OCI-LY1 (cell line): ENCODE data around the gene IL26.

Experiments used
- H2AFZ ChIP-seq: fragments of 200-600 bp; sonication (generic), shearing (Covaris generic); 2 replicates; pipeline ENCODE4 v1.6.0; 2014; ENCODE audit warnings: antibody characterized with exemption, mild to moderate bottlenecking, low read length
- H3F3A ChIP-seq: fragments of 200-600 bp; sonication (generic), shearing (Covaris generic); 2 replicates; pipeline ENCODE4 v1.6.0; 2014; ENCODE audit warnings: mild to moderate bottlenecking, antibody characterized with exemption, low read length, moderate library complexity; ENCODE audit not compliant: insufficient read depth
- H3K27ac ChIP-seq: fragments of 200-600 bp; sonication (generic); 2 replicates; pipeline ENCODE4 v1.5.1; 2014; ENCODE audit warnings: low read length, mixed run types, mild to moderate bottlenecking, low read depth; ENCODE audit not compliant: poor library complexity, severe bottlenecking
- H3K27me3 ChIP-seq: fragments of 200-600 bp; sonication (generic); 2 replicates; pipeline ENCODE4 v1.6.0; 2014; ENCODE audit warnings: antibody characterized with exemption, mild to moderate bottlenecking, low read length, moderate library complexity; ENCODE audit not compliant: insufficient read depth
- H3K36me3 ChIP-seq: fragments of 200-600 bp; sonication (generic); 2 replicates; pipeline ENCODE4 v1.6.1; 2014; ENCODE audit warnings: mild to moderate bottlenecking, antibody characterized with exemption, low read length, moderate library complexity, mixed read lengths; ENCODE audit not compliant: insufficient read depth
- H3K4me1 ChIP-seq: fragments of 200-600 bp; sonication (generic); 2 replicates; pipeline ENCODE4 v1.5.1; 2014; ENCODE audit warnings: mild to moderate bottlenecking, low read length, moderate library complexity; ENCODE audit not compliant: insufficient read depth, severe bottlenecking
- H3K4me2 ChIP-seq: fragments of 200-600 bp; sonication (generic), shearing (Covaris generic); 2 replicates; pipeline ENCODE4 v1.6.1; 2014; ENCODE audit warnings: low read length
- H3K4me3 ChIP-seq: fragments of 200-600 bp; sonication (generic); 2 replicates; pipeline ENCODE4 v1.5.1; 2014; ENCODE audit warnings: low read length, low read depth, mild to moderate bottlenecking, mixed read lengths; ENCODE audit not compliant: poor library complexity, severe bottlenecking
- H3K79me2 ChIP-seq: fragments of 200-600 bp; shearing (Covaris generic); 2 replicates; pipeline ENCODE4 v1.6.1; 2016; ENCODE audit warnings: mixed run types, low read length, mixed read lengths; ENCODE audit not compliant: insufficient read depth
- H3K9ac ChIP-seq: fragments of 200-600 bp; sonication (generic), shearing (Covaris generic); 2 replicates; pipeline ENCODE4 v1.6.1; 2014; ENCODE audit warnings: mild to moderate bottlenecking, low read length, mixed read lengths
- H3K9me2 ChIP-seq: fragments of 200-600 bp; sonication (generic), shearing (Covaris generic); 2 replicates; pipeline ENCODE4 v1.6.1; 2014; ENCODE audit warnings: low read depth, mild to moderate bottlenecking, low read length, mixed read lengths
- H3K9me3 ChIP-seq: fragments of 200-600 bp; shearing (Covaris generic); 2 replicates; pipeline ENCODE4 v1.6.1; 2014; ENCODE audit warnings: low read length, mixed read lengths
- H4K20me1 ChIP-seq: fragments of 200-600 bp; sonication (generic), shearing (Covaris generic); 2 replicates; pipeline ENCODE4 v1.6.0; 2016; ENCODE audit warnings: mild to moderate bottlenecking, low read length; ENCODE audit not compliant: insufficient read depth
- EZH2 ChIP-seq: fragments of 200-600 bp; sonication (generic), shearing (Covaris generic); IDR thresholded peaks from 2 replicates; pipeline ENCODE4 v1.8.0; 2017; ENCODE audit warnings: borderline replicate concordance, mixed run types, mild to moderate bottlenecking, antibody characterized with exemption, low read length, moderate library complexity, mixed read lengths
- TF ChIP-seq, protein P1 (sequence below): fragments of 200-600 bp; sonication (generic), shearing (Covaris generic); IDR thresholded peaks from 2 replicates; pipeline ENCODE4 v1.5.1; 2017; ENCODE audit warnings: mild to moderate bottlenecking, antibody characterized with exemption, low read length, moderate library complexity, mixed read lengths

The IL26 gene

DNA sequence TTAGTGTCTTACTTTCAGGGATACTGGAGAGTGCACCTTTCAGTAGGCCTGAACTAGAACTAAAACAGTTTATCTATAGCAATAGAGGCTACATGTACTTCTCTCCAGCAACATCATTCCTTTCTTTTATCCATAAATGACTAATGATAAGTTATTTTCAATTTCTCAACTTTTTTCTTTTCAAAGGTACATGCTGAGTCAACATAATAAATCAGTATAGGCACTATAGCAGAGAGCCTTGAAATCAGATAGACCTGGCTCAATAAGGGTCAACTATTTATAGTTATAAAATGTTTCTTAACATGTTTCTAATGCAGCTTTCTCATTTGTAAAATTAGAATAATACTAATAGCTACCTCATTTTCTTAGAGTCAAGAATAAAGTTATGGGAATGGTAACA is 22.2 kb upstream of the IL26 start:
- H3K9me2 ChIP-seq = no peaks in the 10 kb centered on the region
- no peaks in the 10 kb centered on the region for H3K27me3 ChIP-seq
- TF ChIP-seq EZH2 = no peak
- TF ChIP-seq, protein P1, sequence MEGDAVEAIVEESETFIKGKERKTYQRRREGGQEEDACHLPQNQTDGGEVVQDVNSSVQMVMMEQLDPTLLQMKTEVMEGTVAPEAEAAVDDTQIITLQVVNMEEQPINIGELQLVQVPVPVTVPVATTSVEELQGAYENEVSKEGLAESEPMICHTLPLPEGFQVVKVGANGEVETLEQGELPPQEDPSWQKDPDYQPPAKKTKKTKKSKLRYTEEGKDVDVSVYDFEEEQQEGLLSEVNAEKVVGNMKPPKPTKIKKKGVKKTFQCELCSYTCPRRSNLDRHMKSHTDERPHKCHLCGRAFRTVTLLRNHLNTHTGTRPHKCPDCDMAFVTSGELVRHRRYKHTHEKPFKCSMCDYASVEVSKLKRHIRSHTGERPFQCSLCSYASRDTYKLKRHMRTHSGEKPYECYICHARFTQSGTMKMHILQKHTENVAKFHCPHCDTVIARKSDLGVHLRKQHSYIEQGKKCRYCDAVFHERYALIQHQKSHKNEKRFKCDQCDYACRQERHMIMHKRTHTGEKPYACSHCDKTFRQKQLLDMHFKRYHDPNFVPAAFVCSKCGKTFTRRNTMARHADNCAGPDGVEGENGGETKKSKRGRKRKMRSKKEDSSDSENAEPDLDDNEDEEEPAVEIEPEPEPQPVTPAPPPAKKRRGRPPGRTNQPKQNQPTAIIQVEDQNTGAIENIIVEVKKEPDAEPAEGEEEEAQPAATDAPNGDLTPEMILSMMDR = no peak
- no peaks in the 10 kb centered on the region for H3K9me3 ChIP-seq
- H3K9ac ChIP-seq = no peak overlapping the region
- H3K4me2 ChIP-seq = no peak overlapping the region
- H4K20me1 ChIP-seq = no peaks in the 10 kb centered on the region
- no peaks in the 10 kb centered on the region for H3F3A ChIP-seq
- no peaks in the 10 kb centered on the region for H3K4me1 ChIP-seq
- no peak overlapping the region for H3K4me3 ChIP-seq
- no peaks in the 10 kb centered on the region for H3K79me2 ChIP-seq
- H3K27ac ChIP-seq = no peak overlapping the region
- H2AFZ ChIP-seq = no peak overlapping the region
- H3K36me3 ChIP-seq = no peaks in the 10 kb centered on the region

DNA sequence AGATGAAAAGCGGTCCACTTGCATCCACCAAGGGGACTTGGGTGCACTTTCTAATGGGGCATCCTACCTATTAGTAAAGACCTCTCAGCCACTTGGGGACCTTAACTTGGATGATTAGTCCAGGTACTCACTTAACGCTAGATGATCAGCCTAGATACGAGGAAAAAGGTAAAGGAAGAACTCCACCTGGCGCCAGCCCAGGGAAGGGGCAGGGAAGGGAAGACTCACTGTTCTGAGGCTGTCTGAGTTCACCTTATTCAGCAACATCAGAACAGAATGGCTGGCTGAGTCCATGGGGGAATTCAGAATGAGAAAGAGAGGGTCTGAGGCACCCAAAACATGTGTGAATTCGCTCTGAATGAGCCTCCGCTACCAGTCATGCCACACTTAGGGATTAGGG is 20.7 kb upstream of the IL26 start:
- Histone ChIP-seq H3K27me3 (no peaks in the 10 kb centered on the region), H2AFZ (no peak overlapping the region), H3K27ac (no peak overlapping the region), H3K9me3 (no peaks in the 10 kb centered on the region), H3K9me2 (no peaks in the 10 kb centered on the region), H3K36me3 (no peaks in the 10 kb centered on the region), H3K9ac (no peak overlapping the region), H3F3A (no peaks in the 10 kb centered on the region), H4K20me1 (no peaks in the 10 kb centered on the region), H3K4me2 (no peak overlapping the region), H3K4me3 (no peak overlapping the region), H3K79me2 (no peaks in the 10 kb centered on the region), H3K4me1 (peaks cover 1% of the 10 kb centered on the region)
- TF ChIP-seq, protein P1 = no peak

DNA sequence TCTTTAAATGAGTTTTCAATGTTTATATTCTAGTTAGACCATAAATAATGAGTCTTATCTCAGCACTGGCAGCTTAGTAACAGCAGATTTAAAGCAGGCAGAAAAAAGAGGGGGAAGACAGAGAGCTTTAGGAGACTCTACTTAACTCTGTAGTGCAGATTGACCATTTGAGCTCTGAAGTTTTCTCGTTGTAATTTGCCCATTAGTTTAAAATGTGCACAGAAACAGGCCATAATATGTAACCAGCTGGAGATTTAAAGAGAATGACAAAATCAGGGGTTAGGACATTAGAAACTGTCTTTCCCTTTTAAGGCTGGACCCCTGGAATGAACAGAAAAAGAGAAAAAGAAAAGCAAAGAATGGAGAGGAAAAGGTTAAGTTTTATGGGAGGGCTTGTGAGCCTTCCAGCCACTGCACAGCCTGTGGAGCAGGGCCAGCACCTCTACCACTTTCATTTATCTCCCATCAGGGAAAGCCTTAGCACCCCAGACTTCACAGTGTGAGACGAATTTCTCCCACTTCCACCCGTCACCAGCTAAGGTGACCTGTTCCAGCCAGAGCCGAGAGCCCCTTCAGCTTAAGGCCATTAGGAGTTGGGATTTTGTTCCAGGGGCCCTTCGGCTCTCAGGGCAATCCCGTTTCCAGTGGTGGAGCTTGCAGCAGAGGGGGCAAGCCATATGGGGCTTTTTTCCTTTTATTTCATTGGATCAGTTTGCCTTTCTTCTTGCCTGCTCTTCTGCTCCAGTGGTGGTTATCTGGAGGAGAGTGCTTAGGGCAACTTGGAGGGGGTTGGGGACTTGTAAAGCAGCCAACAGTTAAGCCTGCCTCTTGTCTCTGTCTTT is 19.8 kb upstream of the IL26 start:
- no peaks in the 10 kb centered on the region for H3K27me3 ChIP-seq
- H3F3A ChIP-seq = no peaks in the 10 kb centered on the region
- no peaks in the 10 kb centered on the region for H4K20me1 ChIP-seq
- H3K36me3 ChIP-seq = no peaks in the 10 kb centered on the region
- no peak overlapping the region for H3K27ac ChIP-seq
- H3K4me3 ChIP-seq = no peak overlapping the region
- H3K9ac ChIP-seq = no peak overlapping the region
- no peak overlapping the region for H2AFZ ChIP-seq
- no peaks in the 10 kb centered on the region for H3K9me2 ChIP-seq
- H3K4me1 ChIP-seq = peaks cover 10% of the 10 kb centered on the region
- no peak overlapping the region for H3K4me2 ChIP-seq
- no peaks in the 10 kb centered on the region for H3K9me3 ChIP-seq
- H3K79me2 ChIP-seq = no peaks in the 10 kb centered on the region
- TF ChIP-seq, protein P1 = no peak
- no peak for TF ChIP-seq EZH2
